GM12874 (cell line): ENCODE data around the gene MYH14.

Experiments used
- CTCF ChIP-seq: IDR thresholded peaks from 2 replicates; pipeline ENCODE4 v1.5.1; 2011; ENCODE audit warnings: low read depth, mild to moderate bottlenecking, control low read depth, low read length, moderate library complexity; ENCODE audit not compliant: insufficient read depth

MYH14 gene

GRCh38 chr19:50250450-50251136 lies 47.2 kb downstream of the MYH14 start:
- no peak for TF ChIP-seq CTCF

- TF ChIP-seq CTCF = peak; percentile 73
These were observed 48.9 kb downstream of the MYH14 start for GRCh38 chr19:50252111-50252886.

GRCh38 chr19:50252887-50253268 lies 49.5 kb downstream of the MYH14 start:
- no peak for TF ChIP-seq CTCF

- TF ChIP-seq CTCF = peak; percentile 31; the same call in 1 of the 2 replicates
These were observed 51.7 kb downstream of the MYH14 start for GRCh38 chr19:50255115-50255514.

GRCh38 chr19:50257141-50257540 lies 53.7 kb downstream of the MYH14 start:
- TF ChIP-seq CTCF = no peak

- peak; percentile 27; the same call in 1 of the 2 replicates for TF ChIP-seq CTCF
These were observed 55.5 kb downstream of the MYH14 start for GRCh38 chr19:50258918-50259372.

- no peak for TF ChIP-seq CTCF
These were observed 58.1 kb downstream of the MYH14 start for GRCh38 chr19:50261446-50261970.
